GM18861 (cell line): ENCODE results near the gene DMGDH.

Experiments
- ATAC-seq: cut with Tn5 transposase; IDR thresholded peaks from one replicate; pipeline ENCODE4 v1.9.1; 2021; ENCODE audit not compliant: unreplicated experiment

Gene DMGDH

DNA sequence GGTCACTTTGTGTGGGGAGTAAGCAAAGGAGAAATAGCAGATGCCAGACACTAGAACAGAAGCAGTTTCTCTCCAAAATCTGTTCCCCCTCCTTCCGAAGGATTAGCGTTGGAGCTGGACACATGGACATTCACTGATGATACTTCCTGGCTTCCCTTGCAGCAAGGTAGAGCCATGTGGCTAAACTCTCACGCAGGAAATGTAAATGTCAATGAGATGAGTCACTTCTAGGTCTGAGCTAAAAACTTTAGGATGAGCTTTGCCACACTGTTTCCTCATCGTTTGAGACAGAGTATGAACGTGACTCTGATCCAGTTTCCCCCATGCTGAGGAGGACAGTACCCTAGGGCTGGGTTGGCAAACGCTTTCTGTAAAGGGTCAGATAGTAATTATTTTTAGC is 5.2 kb upstream of the DMGDH start:
- ATAC-seq: no peak

- ATAC-seq: no peak
Observed at GRCh38 chr5:79070350-79070667, 835 bp upstream of the DMGDH start.

DNA sequence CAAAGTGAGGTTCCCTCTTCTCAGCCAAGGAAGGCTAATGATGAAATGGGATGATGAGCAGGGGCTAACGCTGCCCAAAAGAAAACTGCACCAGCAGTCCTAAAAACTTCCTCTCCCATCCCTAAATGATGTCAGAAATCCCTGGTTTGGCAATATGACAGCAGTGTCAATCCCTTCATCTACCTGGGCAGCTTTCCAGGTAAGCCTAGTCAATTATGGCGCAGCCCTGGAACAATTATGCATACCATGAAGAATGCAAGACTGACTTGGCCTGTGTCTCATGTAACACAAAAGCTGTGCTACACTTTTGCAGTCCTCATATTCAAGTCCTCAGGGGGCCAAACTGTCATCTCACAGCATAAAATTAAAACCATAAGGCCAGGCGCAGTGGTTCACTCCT is 7.0 kb downstream of the DMGDH start:
- no peak for ATAC-seq

- no peak for ATAC-seq
Observed at GRCh38 chr5:79059674-79060073, 9.8 kb downstream of the DMGDH start.

DNA sequence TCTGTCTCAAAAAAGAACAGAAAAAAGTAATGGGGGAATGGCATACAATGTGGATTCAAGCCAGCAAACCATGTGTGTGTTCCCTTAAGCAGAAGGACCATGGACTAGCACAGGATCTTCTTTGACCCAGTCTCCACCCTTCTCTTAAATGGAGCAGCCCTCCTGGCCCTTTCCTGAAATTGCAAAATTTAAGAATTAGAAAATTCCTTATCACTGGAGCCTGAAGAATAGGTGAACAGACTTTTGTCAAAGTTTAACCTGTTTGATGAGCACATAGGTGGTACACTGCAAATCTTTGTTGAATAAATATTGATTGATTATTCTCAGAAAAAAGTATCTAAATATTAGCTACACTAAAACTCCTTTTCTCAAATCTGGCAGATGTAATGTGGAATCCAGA is 12.6 kb downstream of the DMGDH start:
- no peak for ATAC-seq

GRCh38 chr5:79055017-79055416 is 14.5 kb downstream of the DMGDH start:
- no peak for ATAC-seq

DNA sequence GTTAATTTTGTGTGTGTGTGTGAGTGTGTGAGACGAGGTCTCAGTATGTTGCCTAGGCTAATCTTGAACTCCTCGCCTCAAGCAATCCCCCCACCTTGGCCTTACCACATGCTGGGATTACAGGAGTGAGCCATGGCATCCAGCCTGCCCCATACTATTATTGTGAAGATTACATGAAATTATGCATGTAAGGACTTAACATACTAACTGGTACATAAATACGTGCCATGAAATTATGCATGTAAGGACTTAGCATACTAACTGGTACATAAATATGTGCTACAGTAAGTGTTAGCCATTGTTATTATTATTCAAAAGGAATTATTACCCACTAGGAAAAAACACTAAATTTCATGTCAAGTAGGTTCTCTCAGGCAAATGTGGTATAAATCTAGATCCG is 16.2 kb downstream of the DMGDH start:
- ATAC-seq: no peak

- ATAC-seq: no peak
Observed at GRCh38 chr5:79050498-79050897, 19.0 kb downstream of the DMGDH start.

DNA sequence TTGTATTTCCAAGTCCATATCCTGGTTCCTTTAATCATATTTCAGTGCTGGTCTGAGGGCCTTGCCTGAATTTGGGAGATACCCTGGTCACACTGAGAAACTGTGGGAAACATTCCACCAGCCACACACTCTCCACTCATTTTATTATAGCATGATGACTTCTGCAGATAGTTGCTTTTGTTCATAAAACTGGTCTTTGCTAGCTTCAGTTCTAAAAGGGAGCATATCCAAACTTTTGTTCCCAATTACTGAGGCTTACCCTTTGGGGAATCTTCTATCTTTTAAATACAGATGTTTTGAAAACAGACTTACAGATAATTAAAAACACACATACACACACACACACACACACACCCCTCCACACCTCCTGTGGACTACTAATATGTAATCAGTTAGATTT is 21.0 kb downstream of the DMGDH start:
- ATAC-seq: no peak

GRCh38 chr5:79047199-79047598 is 22.3 kb downstream of the DMGDH start:
- no peak for ATAC-seq

GRCh38 chr5:79042188-79042587 is 27.3 kb downstream of the DMGDH start:
- no peak for ATAC-seq

DNA sequence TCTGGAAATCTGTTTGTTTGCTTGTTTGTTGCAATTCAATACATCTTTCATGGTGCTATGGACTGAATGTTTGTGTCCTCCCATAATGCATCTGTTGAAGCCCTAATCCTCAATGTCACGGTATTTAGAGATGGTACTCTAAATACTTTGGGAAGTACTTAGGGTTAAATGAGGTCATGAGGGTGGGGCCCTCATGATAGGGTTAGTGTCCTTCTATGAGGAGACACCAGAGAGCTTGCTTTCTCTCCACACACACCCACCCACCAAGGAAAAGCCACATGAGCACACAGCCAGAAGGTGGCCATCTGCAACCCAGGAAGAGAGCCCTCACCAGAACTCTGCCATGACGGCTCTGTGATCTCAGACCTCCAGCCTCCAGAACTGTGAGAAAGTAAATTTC is 32.7 kb downstream of the DMGDH start:
- ATAC-seq: no peak

- no peak for ATAC-seq
Observed at GRCh38 chr5:79035237-79035636, 34.2 kb downstream of the DMGDH start.

DNA sequence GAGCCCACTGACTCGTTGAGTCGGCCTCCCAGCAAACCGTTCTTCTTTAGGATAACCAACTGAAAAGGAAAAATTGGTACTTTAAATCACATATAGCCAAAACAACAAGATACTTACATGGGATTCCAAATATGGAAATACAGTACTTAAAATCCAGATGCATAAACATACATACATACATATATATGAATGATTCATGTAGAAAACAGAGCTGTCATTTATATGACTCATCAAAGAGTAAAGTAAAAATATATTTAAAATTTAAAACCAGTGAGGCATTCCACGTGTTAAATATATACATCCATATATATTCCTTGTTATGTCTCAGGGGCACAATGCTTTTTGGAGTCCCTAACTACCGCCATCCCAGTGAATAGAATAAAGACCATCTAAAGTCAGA is 36.7 kb downstream of the DMGDH start:
- no peak for ATAC-seq

DNA sequence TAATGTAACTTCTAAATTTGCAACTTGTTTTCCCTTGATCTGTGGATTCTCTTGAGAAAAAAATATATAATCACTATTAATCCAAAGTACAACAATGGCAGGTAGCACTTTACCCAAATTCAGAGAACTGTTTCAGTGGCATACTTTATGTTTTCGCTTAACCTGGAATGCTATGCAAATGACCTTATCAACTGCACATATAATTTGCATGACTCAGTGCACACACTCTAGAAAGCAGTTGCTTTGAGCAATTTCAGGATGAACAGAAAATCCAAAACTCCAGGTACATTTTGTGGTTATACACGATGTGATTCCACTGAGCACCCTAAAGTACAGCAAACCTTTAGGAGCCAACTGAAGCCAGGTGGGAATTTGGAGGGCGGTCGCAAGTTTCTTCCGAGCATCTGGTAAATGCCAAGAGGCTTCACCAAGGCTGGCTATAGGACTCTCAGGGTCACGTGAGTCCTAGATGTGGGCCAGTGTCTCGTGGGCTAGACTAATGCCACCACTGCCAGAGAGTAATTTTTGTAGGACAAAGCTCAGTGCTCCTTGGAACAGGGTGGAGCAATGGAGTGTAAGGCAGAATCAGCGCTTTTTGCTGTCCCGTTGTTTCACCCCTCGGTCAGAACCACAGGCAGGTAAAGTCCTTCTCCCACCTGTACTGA is 37.3 kb downstream of the DMGDH start:
- ATAC-seq: no peak

GRCh38 chr5:79031485-79031867 is 38.0 kb downstream of the DMGDH start:
- no peak for ATAC-seq

DNA sequence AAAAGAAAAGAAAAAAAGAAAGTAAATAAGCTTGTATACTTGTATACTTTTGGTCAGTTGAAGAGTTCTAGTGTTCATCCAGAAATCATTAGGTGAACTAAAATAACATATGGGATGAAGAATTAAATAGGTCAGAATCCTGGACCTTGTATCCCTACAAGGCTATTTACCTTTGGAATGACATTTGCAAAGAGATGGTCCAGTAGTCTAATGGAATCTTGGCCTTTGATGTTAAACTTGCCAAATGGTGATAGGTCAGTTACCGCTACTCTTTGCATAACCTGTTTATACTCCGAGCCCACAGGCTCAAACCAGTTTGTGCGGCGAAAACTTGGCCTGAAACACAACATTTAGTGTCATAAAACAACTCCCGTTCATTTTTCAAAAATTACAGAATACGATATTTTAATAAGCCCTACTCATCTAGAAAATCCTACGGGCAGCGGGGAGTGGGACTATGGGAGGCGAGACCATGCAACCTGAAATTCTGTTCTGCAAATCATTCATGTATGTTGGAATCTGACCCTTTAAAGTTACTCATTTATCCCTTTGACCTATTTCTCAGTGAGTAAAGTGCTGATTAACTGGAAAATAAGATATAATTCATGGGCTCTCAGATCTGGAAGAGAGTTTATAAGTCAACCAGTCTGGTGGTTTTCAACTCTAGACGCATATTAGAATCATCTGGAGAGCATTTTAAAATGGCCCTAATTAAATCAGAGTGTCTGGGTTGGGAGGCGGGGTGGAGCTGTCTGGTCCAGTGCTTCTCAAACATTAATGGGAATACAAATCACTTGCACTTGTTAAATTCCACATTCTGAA is 38.6 kb downstream of the DMGDH start:
- ATAC-seq: no peak

DNA sequence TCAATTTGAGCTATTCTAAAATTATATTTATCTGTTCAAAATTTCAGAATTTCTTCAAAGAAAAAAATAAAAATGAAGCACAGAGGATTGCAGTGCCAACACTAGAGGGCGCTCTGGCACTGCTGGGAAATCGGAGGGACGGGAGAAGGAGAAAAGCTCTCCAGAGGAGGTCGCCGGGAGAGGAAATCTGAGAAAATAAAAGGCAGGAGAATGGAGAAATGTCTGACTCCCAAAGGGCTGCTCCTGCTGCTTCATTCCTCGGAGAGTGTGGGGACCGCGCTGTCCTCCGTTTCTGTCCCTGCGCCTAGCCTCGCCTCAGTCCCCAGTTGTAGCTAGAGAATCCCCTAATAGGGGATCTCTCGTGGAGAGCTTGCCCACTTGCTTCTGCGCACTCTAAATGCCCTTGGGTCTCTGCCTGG is 44.4 kb downstream of the DMGDH start:
- no peak for ATAC-seq

GRCh38 chr5:79023947-79024346 is 45.5 kb downstream of the DMGDH start:
- ATAC-seq: no peak

- ATAC-seq: no peak
Observed at GRCh38 chr5:79023348-79023747, 46.1 kb downstream of the DMGDH start.

DNA sequence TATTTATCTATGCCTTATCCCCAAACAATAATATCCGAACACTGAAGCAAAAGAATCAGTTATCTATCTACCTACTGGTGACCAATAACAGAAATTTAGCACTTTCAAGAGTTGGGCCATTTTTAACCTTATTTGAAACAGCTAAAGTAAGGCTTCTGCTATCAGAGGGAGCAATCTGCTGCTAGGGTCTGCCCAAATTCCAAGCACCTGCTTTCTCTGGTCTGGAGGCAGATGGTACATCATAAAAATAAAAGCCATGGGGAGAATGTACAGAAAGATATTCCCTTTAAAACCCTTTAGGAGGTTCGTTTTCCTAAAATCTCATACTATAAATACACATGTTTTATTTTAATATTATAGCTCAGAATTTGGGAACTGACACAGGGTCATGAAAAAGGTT is 46.7 kb downstream of the DMGDH start:
- ATAC-seq: no peak

DNA sequence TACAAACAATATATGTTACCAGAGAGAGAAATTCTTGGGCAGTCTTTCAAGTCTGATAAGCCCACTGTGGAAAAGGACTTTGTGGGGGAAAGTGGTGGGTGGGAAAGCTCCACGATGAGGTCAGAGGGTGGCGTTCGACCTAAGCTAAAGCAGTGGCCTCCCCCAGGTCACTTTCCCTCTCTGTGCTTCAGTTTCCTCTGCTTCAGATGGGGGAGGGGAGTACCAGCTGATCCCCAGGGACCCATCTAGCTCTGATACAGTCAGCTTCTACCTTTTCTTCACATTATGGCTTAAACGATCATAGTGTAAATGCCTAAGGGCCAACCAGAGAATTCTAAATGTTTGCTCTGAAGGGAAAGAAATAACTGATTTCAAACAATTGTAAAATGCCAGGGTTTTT is 47.7 kb downstream of the DMGDH start:
- no peak for ATAC-seq
